GM12875 (cell line): ENCODE data around the gene SORBS1.

Experiments
- H3K4me3 ChIP-seq: one replicate; pipeline ENCODE4 v1.5.1; 2011; ENCODE audit warnings: low read depth, low read length, control low read depth
- CTCF ChIP-seq: IDR thresholded peaks from 2 replicates; pipeline ENCODE4 v1.5.1; 2011; ENCODE audit warnings: low read depth, mild to moderate bottlenecking, control low read depth, inconsistent platforms, low read length, moderate library complexity, borderline replicate concordance; ENCODE audit not compliant: insufficient read depth

The SORBS1 gene

GRCh38 chr10:95423164-95424005, 137.8 kb downstream of the SORBS1 start:
- TF ChIP-seq CTCF = no peak
- no peak overlapping the region for H3K4me3 ChIP-seq

GRCh38 chr10:95422233-95422632, 138.9 kb downstream of the SORBS1 start:
- TF ChIP-seq CTCF = no peak
- no peak overlapping the region for H3K4me3 ChIP-seq

- H3K4me3 ChIP-seq = no peak overlapping the region
- TF ChIP-seq CTCF = no peak
Measured at GRCh38 chr10:95421782-95422181, 139.4 kb downstream of the SORBS1 start.

GRCh38 chr10:95419399-95419798, 141.8 kb downstream of the SORBS1 start:
- TF ChIP-seq CTCF = no peak
- no peak overlapping the region for H3K4me3 ChIP-seq

GRCh38 chr10:95416973-95417372, 144.2 kb downstream of the SORBS1 start:
- TF ChIP-seq CTCF = no peak
- H3K4me3 ChIP-seq = no peak overlapping the region

- TF ChIP-seq CTCF = no peak
- H3K4me3 ChIP-seq = no peak overlapping the region
Measured at GRCh38 chr10:95416270-95416669, 144.9 kb downstream of the SORBS1 start.

- no peak for TF ChIP-seq CTCF
- no peak overlapping the region for H3K4me3 ChIP-seq
Measured at GRCh38 chr10:95415621-95416031, 145.5 kb downstream of the SORBS1 start.
